Measurements from ENCODE around the gene FOLR1.

GRCh38 chr11:72150882-72151281, 41.1 kb upstream of the FOLR1 start:
- TF ChIP-seq CTCF (conservative IDR thresholded peaks at IDR 0.05 in 1 of 2, IDR thresholded peaks at IDR 0.05 in 1 of 2; ENCODE audit: low read depth in 1 of 2, low read length in 2 of 2) (no peak), EZH2 (IDR thresholded peaks at IDR 0.05; ENCODE audit: low read length, missing control alignments) (no peak)
